ENCODE results near the gene KCNAB2. TPM values are rescaled to one million over a fixed set of nuclear protein-coding genes. Genes with fewer than 3 reads are reported as not detected.

KCNAB2 gene
- polyA plus RNA-seq, 1 of the 3 experiments (the other 2 are of a cell fraction), result 7.6 TPM

DNA sequence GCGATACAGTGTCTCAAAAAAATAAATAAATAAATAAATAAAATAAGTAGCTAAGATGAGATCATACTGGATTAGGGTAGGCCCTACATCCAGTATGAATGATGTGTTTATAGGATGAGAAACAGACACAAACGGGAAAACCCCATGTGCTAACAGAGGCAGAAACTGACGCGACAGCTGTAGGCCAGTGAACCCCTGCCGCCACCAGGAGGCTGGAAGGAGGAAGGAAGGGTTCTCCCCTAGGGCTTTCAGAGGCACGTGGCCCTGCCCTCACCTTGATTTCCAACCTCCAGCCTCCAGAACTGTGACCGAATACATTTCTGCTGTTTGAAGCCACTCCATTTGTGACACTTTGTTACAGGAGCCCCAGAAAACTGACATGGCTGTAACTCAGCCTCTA is 95.9 kb downstream of the KCNAB2 start (continued):
- TF ChIP-seq, protein P1, sequence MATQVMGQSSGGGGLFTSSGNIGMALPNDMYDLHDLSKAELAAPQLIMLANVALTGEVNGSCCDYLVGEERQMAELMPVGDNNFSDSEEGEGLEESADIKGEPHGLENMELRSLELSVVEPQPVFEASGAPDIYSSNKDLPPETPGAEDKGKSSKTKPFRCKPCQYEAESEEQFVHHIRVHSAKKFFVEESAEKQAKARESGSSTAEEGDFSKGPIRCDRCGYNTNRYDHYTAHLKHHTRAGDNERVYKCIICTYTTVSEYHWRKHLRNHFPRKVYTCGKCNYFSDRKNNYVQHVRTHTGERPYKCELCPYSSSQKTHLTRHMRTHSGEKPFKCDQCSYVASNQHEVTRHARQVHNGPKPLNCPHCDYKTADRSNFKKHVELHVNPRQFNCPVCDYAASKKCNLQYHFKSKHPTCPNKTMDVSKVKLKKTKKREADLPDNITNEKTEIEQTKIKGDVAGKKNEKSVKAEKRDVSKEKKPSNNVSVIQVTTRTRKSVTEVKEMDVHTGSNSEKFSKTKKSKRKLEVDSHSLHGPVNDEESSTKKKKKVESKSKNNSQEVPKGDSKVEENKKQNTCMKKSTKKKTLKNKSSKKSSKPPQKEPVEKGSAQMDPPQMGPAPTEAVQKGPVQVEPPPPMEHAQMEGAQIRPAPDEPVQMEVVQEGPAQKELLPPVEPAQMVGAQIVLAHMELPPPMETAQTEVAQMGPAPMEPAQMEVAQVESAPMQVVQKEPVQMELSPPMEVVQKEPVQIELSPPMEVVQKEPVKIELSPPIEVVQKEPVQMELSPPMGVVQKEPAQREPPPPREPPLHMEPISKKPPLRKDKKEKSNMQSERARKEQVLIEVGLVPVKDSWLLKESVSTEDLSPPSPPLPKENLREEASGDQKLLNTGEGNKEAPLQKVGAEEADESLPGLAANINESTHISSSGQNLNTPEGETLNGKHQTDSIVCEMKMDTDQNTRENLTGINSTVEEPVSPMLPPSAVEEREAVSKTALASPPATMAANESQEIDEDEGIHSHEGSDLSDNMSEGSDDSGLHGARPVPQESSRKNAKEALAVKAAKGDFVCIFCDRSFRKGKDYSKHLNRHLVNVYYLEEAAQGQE (IDR thresholded peaks at IDR 0.05; ENCODE audit: low read depth, low read length), result no peak

DNA sequence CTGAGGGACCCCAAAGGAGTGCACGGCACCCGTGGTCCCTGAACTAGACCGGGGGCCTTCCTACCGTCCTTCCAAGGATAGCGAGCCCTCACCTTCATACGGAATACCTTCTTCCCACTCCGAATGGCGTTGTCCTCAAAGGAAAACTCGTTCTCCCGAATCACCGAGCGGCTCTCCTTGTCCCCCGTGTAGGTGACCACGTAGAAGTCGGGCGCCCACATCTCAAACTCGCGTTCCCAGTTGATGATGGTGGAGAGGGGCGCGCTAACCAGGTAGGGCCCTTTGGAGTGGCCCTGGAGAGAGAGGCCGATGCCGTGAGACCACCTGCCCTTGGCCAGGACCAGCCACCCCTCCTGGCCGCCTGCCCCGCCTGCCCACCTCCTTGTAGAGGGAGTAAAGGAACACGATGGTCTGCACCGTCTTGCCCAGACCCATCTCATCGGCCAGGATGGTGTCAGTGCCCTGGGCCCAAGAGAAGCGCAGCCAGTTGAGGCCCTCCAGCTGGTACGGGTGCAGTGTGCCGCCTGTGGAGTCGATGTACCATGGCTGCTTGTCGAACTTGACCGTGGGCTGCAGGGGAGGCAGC is 96.4 kb downstream of the KCNAB2 start:
- Histone ChIP-seq H3K9me3 (no peaks in the 10 kb centered on the region), H3K36me3 (replicated peaks in 1 of 2; ENCODE audit: control insufficient read depth in 1 of 2, insufficient read depth in 2 of 2, low read length in 1 of 2) (no peaks in the 10 kb centered on the region), H3K9ac (no peak overlapping the region), H3K4me2 (no peak overlapping the region), H3K27me3 (ENCODE audit: insufficient read depth) (no peaks in the 10 kb centered on the region), H4K20me1 (ENCODE audit: insufficient read depth) (no peaks in the 10 kb centered on the region), H3K27ac (ENCODE audit: low read depth in 2 of 2, low read length in 1 of 2) (no peak overlapping the region), H3K4me3 (ENCODE audit: low read depth in 2 of 2, low read length in 1 of 2) (no peak overlapping the region), H2AFZ (ENCODE audit: low read depth) (no peak overlapping the region), H3K4me1 (ENCODE audit: control insufficient read depth in 1 of 2, insufficient read depth in 2 of 2, low read depth in 1 of 2, low read length in 1 of 2) (no peaks in the 10 kb centered on the region), H3K9me2 (no peaks in the 10 kb centered on the region), H3F3A (replicated peaks; ENCODE audit: insufficient read depth) (no peaks in the 10 kb centered on the region), H3K79me2 (ENCODE audit: insufficient read depth) (no peaks in the 10 kb centered on the region)
- ChIA-PET CTCF (no interaction called here), POLR2A (no interaction called here)
- TF ChIP-seq, protein P2, sequence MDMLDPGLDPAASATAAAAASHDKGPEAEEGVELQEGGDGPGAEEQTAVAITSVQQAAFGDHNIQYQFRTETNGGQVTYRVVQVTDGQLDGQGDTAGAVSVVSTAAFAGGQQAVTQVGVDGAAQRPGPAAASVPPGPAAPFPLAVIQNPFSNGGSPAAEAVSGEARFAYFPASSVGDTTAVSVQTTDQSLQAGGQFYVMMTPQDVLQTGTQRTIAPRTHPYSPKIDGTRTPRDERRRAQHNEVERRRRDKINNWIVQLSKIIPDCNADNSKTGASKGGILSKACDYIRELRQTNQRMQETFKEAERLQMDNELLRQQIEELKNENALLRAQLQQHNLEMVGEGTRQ (IDR thresholded peaks at IDR 0.05; ENCODE audit: borderline replicate concordance, low read depth, low read length), result no peak
- TF ChIP-seq, protein P3, sequence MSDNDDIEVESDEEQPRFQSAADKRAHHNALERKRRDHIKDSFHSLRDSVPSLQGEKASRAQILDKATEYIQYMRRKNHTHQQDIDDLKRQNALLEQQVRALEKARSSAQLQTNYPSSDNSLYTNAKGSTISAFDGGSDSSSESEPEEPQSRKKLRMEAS (IDR thresholded peaks at IDR 0.05; ENCODE audit: low read depth), result no peak
- TF ChIP-seq RCOR1 (IDR thresholded peaks at IDR 0.05; ENCODE audit: low read length) (no peak), SIN3A (IDR thresholded peaks at IDR 0.05; ENCODE audit: borderline replicate concordance, low read depth, low read length) (no peak), TCF12 (IDR thresholded peaks at IDR 0.05) (no peak), RAD21 (IDR thresholded peaks at IDR 0.05; ENCODE audit: low read length) (no peak), POLR2AphosphoS5 (IDR thresholded peaks at IDR 0.05; ENCODE audit: low read depth, low read length) (no peak), CHD2 (IDR thresholded peaks at IDR 0.05; ENCODE audit: low read length, partially characterized antibody) (no peak), RFX5 (IDR thresholded peaks at IDR 0.05; ENCODE audit: low read length) (no peak), SMC3 (IDR thresholded peaks at IDR 0.05; ENCODE audit: low read depth, low read length) (no peak), FOSL2 (IDR thresholded peaks at IDR 0.05; ENCODE audit: borderline replicate concordance, low read depth) (no peak), ELF1 (IDR thresholded peaks at IDR 0.05) (no peak), RXRA (IDR thresholded peaks at IDR 0.05; ENCODE audit: borderline replicate concordance, low read depth) (no peak), FOXM1 (IDR thresholded peaks at IDR 0.05; ENCODE audit: low read depth) (no peak), MXI1 (IDR thresholded peaks at IDR 0.05; ENCODE audit: low read depth, low read length) (no peak), NFIC (IDR thresholded peaks at IDR 0.05; ENCODE audit: borderline replicate concordance) (no peak), TEAD4 (IDR thresholded peaks at IDR 0.05; ENCODE audit: borderline replicate concordance, insufficient read depth) (no peak), EZH2phosphoT487 (IDR thresholded peaks at IDR 0.05; ENCODE audit: borderline replicate concordance, low read depth) (no peak)
- TF ChIP-seq, protein P1 (IDR thresholded peaks at IDR 0.05; ENCODE audit: low read depth, low read length), result no peak
- TF ChIP-seq, protein P4, sequence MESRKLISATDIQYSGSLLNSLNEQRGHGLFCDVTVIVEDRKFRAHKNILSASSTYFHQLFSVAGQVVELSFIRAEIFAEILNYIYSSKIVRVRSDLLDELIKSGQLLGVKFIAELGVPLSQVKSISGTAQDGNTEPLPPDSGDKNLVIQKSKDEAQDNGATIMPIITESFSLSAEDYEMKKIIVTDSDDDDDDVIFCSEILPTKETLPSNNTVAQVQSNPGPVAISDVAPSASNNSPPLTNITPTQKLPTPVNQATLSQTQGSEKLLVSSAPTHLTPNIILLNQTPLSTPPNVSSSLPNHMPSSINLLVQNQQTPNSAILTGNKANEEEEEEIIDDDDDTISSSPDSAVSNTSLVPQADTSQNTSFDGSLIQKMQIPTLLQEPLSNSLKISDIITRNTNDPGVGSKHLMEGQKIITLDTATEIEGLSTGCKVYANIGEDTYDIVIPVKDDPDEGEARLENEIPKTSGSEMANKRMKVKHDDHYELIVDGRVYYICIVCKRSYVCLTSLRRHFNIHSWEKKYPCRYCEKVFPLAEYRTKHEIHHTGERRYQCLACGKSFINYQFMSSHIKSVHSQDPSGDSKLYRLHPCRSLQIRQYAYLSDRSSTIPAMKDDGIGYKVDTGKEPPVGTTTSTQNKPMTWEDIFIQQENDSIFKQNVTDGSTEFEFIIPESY (IDR thresholded peaks at IDR 0.05; ENCODE audit: borderline replicate concordance, low read depth), result no peak
- no peak for DNase-seq
- 78% methylated on average over 15 of the region's 33 CpGs for WGBS (ENCODE audit: low lambda C conversion rate)
